CD1c-positive myeloid dendritic cell (primary cell): ENCODE results near the gene FBLN2.
"Not testable (repeated sequence)": the region's sequence is repeated elsewhere in the genome, so short reads cannot be mapped to it uniquely, and the experiment has no call there.

ENCODE experiments used
- DNase-seq: peaks from one replicate; pipeline ENCODE4 v3.0.0-alpha.2; 2016; ENCODE audit errors: extremely low spot score

The FBLN2 gene

DNA sequence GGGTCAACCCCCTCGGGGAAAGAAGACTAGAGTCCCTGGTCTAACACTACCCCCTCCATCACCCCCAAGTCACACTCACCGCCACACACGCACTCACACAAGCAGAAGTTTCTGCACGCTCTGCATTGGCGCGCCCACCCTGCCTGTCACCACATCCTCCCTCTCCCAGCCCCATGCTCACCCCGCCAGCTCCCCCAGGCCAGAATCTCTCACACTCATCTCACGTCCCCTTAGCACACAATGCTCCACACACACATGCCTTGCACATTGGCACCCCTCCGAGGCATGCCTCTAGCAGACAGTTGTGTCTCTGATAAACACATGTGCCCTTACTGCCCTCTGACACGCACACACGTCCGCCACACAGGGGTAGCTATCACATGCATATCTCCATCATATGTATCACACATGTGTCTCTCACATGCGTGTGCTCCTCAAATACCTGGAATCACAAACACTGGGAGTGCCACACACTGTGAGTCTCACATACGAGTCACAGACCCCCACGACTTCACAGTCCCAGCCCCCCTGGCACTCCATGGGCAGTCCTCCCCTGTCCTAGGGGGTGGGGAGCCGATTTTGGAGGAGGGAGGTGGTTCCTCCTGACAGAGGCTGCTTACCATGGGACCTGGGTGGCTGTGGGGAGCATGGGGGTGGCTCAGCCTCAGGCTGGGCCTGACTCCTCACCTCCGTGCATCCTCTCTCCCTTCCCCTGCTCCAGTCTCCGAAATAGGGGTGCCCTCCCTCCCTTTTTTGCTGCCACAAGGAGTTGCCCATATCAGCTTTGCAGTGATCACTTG lies 898 bp downstream of the FBLN2 start:
- DNase-seq: no peak

DNA sequence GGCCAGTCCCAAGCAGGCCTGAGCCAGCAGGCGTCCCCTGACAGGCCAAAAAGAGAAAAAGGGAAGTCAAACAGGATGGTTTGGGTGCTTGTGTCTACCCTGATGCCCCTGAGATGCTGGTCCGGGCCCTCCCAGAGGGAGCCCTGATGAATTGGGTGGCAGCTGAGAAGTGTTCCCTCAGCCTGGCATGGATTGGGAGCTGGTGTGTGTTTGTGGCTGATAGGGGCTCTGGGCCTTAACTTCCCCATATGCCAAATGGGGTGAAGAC lies 1.4 kb downstream of the FBLN2 start:
- DNase-seq: no peak

DNA sequence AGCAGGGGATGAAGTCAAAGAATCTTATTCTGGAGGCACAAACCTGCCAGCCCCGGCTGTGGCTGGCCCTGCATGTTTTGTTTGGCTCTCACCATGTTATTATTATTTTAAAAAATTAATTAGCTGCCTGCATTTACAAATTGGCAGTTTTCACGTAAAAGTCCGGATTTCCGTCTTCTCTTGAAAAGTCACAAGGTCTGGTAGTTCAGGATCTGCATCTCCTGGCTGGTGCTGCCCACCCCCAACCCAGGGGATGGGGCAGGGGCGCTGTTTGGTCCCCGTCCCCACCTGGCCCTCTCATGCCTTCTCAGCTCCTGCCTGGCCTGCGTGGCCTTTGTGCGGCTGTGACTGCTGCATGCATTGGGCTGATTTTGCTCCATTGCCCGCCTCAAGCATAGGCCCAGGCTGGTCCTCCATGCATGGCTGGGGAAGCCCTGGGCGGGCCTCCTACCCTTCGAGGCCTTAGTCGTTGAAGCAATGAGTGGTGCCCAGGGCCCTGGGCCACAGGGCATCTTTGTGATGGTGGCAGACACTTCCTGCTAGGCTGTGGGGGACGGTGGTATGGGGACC lies 2.0 kb downstream of the FBLN2 start:
- DNase-seq: no peak

DNA sequence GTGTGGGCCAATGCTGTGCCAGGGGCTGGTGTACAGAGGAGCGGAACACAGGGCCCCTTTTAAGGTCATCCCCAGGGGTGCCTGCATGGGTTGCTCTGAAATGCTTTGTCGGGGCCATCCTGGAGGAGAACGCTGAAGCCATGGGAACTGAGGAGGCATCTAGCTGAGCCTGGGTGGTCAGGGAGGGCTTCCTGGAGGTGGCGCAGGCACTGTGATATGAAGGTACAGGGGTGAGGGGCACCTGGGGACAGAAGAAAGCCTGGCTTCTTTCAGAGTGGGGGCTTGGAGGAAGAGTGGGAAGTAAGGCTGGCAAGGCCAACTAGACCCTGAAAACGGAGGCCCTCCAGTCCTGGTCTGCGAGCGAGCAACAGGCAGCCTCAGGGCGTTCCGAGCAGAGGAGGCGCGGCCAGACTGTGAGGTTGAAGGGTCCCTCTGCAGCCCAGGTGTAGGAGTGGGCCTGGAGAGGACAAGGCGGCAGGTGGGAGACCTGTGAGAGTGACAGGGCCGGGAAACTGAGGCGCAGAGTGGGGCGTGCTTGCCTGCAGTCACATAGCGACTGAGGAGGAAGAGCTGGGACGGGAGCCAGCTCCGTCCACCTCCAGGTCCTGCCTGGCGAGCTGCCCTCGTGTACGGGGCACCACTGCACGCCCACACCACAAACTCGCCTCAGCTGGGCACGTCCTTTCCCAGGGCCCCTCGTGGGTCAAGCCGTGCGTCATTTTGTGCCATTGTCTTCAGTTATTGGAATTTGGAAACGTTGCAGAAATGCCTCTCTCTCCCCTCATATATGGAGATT lies 4.1 kb downstream of the FBLN2 start:
- DNase-seq: no peak

DNA sequence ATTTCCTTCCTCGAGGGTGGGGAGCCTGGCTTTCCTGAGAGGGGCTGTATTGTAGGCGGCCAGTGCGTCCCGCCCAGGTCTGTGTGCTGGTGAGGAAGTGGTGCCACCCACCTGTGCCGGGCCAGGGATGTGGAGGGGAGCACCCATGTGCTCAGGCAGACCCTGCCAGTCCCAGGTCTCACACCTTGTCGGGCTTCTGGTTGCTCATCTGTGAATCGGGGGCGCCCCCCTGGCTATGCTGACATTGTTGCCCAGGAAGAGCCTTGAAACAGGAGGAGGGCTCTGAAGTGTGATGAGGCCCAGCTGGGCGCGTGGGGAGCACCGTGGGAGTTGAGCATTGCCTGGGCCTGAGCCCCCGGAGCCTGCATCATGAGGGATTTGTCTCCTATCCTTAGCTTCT lies 4.8 kb downstream of the FBLN2 start:
- DNase-seq: no peak

DNA sequence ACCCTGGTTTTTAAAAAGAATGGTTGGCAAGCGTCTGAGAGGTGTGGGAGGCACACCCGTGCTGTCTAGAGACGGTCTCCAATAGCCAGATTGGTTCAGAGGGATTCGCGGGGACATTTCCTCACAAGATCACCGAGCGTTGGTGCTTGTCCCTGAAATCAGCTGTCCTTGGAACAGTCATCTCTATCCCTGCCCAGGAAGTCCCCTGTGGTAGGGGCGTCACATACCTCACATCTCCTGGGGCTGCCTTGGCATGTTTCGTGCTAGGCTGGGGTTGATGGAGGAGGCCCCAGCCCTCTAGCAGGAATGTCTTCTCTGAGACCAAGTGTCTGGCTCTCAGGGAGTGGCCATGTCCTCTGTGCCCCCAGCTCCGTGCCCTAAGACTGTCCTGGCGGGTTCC lies 6.8 kb downstream of the FBLN2 start:
- DNase-seq: no peak

DNA sequence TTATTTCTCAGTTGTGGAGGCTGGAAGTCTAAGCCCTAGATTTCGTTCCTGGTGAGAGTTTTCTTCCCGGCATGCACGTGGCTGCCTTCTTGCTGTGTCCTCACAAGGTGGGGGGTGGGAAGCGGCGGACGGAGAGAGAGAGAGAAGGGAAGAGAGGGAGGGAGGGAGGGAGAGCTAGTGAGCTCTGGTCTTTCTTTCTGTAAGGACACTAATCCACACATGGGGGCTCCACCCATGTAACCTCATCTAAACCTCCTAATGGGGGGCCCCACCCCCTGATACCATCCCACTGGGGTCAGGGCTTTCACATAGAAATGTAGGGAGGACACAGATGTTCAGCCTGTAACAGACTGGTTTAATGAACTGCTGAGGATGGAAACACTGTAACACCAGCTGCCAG lies 7.3 kb downstream of the FBLN2 start:
- DNase-seq: no peak

DNA sequence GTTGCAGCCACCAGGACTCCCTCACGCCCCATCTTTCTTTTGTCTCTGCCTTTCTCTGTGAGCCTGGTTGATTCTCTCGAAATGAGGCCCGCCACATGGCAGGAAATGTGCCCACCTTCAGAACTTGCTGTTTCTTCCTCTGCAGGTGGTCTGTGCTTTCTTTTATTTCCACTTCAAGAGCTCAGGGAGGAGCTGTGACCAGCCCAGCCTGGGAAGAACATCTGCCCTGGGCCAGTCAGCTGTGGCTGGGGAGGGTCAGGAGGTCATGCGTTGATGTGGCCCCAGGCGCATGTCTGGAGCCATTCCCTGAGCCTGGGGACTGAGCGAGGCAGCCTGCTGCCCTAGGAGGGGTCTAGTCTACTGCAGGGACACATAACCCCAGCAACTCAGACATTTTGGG lies 8.0 kb downstream of the FBLN2 start:
- DNase-seq: no peak

DNA sequence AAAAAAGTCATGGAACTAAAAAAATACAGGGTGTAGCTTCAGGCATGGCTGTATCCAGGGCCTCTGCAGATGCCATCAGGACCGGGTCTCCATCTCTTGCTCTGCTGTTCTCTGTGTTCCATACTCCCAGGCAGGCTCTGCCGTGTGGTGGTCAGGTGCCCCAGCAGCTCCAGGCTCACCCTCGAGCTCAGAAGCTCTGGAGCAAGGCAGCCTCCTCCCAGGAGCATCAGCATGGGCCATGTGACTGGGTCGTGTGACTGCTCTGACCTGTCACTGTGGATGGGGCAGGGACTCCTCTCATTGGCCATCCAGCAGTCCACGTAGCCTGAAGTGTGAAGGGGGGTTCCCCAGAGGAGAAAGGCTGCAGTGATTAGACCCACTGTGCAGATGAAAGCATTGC lies 8.5 kb downstream of the FBLN2 start:
- no peak for DNase-seq

DNA sequence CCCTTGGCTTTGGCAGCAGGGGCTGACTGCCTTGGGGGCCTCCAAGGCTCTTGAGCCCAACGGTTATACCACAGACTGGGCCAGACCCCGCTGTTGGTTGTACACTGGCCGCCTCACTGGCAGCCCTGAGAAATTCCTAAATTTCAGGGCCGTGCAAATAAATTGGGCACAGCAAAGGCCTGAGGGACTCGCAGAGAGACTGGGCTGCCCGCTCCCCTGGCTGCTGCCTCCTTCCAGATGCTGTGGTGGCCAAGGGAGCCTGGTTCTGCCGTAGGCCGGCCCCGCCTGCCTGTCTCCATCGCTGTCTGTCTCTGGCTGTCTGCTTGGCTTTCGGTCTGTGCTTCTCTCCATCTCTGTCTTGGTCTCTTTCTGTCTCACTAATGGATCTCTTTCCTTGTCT lies 9.0 kb downstream of the FBLN2 start:
- DNase-seq: no peak

DNA sequence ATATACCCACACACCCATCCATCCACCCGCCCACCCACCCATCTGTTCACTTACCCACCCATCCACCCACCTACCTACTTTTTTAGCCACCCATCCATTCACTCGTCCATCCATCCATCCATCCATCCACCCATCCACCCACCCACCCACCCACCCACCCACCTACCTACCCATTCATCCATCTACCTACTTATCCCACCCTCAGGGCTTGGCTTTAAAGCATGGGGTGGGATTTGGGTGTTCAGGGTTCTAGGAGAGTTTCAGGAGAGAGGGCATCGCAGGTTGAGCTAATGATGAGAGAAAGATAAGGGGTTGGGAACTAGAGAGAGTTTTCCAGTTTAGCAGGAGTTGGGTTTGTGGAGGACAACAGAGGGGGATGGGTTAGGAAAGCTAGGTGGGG lies 9.7 kb downstream of the FBLN2 start:
- no peak for DNase-seq

DNA sequence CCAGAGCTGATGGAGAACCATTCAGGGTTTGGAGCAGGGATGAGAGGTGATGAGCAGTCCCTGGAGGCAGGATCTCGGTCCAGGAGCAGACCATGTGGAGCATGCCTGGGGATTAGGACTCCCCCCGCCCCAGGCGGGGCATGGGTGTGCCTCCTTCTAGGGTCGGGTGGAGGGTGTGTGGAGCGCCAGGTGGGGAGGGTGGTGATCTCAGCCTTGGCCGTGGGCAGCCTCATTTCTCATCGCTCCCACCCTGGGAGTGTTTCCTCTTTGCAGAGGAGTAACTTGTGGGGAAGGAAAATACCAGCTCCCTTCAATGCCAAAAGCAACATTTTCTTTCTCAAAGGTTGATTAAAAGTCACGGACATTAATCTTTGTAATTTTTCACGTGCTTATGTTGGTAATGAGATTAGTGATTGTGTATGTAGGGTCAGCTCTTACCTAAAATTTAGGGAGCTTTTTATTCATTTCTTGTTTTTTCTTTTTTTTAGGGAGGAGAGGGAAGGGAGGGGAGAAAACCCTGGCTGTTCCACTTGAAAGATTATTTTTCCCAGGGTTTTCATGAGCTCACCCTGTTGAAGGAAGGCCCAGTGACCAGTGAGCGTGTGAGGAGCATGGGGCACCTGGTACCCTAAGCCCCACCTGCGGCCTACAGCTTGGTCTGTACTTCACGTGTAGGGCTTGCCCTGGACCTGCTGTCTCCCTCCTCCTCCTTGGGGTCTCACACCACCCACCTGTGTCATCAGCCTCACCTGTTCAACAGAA lies 11.0 kb downstream of the FBLN2 start:
- DNase-seq: no peak

DNA sequence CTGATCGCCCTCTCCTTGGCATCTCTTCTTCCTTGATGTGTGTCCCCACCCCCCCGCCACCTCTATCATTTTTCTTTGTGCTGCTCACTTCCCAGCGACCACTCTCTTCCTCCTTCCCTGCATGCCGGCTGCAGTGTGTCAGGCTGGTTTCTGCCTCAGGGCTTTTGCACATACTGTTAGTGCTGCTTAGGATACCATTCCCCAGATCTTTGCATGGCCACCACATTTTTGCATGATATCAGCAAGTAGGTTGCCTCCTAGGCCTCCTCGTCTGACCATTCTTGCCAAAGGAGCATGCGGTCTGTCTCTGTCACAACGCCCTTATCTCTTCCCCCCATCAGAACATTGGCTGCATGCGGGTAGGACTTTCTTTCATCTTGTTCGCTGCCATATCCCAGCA lies 12.5 kb downstream of the FBLN2 start:
- DNase-seq: no peak

DNA sequence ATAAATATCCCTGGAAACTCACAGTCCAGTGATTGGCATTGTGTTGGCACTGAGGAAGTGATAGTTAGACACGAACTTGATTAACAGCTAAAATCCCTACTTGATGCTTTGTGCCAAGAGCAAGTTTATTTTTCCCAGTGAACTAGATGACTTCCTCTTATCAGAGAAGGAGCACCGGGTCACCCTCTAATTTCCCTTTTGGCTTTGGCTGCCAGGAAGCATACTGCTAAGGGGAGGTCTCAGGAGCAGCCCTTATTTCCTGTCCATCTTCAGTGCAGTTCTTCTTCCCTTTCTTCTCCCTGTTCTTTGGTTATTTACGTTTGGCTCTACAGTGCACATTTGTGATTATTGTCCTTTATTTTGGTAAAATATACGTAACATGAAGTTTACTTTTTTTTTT lies 13.0 kb downstream of the FBLN2 start:
- DNase-seq: no peak

DNA sequence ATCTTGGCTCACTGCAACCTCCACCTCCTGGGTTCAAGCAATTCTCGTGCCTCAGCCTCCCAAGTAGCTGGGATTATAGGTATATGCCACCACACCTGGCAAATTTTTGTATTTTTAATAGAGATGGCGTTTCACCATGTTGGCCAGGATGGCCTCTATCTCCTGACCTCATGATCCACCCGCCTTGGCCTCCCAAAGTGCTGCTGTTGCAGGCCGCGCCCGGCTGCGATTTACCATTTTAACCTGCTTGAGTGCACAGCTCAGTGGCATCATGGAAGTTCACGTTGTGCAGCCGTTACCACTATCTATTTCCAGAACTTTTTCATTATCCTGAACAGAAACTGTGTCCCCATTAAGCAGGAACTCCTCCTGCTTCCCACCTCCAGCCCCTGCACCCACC lies 13.5 kb downstream of the FBLN2 start:
- not testable (repeated sequence) for DNase-seq

DNA sequence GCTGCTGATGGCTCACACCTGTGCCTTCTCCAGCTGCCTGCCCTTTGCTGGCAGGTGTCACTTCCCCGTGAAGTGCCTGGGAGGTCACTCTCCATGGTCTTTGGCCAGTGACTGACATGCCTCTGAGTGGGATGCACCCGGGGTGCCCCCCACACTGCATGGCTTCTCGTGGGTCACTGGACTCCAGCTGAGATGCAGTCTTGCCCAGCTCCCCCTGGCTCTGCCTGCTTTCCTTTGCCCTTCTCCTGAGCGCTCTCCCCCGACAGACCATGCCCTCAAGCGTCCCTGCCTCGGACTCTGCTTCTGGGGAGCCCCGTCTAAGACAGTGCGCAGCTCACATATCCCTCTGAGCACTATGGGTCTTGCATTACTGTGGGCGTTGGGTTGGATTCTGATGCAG lies 14.4 kb downstream of the FBLN2 start:
- DNase-seq: no peak

DNA sequence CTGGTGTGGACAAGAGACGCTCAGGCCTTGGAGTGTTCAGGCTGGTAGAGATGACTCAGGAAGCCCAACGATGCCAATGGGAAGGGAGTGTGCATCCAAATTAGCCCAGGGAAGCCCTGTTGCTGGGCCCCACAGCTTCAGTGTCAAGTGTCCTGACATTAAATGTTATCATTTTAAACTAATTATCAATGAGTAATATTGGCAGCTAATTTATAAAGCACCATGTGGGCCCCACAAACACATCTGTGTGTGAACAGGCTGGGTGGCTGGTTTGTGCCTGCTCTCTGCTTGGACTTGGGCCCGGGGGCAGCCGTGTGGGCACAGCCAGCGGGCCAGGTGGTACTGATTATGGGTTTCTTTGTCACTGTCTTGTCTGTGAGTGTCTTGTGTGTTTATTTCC lies 15.0 kb downstream of the FBLN2 start:
- DNase-seq: no peak

DNA sequence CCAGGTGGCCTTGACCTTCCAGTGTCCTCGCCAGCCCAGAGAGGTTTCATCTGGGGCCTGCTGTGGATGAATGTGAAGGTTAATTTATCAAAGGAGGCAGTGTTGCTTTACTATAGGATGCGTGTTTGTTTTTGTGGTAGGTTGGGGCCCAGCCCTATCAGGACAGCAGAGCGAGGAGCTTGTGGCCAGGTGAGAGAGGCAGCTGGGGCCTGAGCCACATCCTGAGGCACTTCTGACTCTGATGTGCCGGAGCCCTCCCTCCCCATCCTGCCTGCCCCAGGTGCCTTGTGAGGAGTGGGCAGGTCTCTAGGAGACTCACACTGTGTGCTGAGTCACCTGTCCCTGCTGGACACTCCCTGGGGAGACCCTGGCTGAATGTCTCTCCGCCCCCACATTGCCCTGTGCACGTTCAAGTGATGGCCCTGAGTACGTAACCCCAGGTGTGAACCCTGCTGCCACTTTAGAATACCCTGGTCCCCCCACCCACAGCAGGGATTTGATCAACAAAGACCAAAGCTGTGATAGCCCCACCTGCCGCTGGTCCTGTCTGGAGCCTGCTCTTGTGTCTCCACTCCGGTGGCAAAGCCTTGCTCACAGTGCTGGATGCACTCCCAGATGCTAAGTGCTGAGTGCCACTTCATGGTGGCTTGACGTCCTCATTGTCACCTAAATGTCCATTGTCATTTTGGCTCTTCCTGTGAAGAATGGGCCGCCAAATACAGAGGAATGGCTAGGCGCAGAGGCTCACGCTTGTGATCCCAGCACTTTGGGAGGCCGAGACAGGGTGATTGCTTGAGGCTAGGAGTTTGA lies 16.0 kb downstream of the FBLN2 start:
- no peak for DNase-seq

DNA sequence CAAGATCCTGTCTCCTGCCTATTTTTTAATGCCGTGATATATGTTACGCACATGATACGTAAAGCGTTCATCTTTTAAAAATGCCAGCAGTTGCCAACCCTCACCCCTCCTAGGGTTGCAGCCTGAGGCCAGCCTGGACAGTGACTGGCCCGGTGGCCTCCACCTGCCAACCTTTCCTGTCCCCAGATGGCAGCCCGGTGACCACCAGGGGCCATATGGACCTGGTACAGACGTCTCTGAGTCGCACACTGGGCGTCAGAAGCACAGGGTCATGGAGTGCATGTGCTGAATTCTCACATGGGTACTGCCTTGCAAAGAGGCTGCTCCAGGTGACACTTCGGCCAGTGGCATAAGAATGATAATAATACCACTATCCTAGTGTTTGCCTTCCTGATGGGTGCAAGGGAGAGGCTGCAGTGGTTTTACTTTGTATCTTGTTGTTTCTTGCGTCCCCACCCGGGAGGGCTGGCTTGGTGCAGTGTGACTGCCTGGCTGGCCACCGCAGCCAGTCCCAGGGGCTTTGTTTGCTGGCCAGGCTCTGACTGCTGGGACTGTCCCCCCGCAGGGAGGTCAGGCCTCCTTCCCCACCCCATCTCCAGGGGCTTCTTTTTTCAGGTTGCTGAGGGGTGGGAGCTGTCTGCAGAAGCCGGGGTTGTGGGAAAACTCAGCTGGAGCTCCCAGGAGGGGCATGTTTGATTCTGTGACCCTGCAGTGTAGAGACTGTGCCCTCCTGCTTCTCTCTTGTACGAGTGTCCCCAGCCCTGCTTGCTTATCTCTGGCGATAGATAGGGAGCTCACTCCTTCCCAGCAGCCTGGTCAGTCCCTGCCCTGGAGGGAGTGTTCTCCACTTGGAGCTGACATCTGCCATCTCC lies 16.9 kb downstream of the FBLN2 start:
- no peak for DNase-seq

DNA sequence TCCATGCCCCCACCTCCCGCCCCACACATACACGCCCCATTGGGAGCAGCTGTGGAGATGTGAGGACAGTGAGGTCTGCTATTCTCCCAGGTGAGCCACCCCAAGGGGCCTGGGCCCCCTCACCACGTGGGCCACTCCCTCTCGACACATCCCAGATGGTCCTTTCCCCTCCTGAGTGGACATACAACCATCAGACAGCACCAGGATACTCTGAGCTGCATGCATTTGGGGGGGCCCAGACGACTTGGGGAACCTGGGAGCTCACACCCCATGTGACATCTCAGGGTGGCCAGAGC lies 17.5 kb downstream of the FBLN2 start:
- DNase-seq: no peak

DNA sequence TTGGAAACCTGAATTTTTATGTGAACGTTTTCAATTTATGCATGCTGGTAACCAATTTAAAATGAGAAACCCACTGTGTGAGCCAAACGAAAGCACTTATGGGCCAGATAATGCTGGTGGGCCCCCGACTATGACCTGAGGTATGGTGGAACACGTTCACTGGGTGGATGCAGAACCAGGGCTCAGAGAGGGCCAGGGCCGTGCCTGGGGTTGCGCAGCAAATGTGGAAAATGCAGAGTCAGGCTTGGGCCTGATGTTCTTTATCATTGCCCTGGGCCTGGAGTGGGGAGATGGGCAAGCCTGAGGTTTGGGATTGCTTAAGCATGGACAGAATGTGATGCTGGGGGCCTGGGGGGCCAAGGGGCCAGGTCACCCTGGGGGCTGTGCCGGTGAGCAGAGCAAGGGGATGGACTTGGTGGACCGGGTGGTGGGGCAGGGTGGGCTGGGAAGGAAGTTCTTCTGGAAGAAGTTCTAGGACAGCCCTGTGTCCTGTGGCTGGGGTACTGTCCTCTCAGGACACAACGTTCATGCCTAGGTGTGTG lies 17.9 kb downstream of the FBLN2 start:
- DNase-seq: no peak
